ENCODE measurements around the gene DARS1.

DNA sequence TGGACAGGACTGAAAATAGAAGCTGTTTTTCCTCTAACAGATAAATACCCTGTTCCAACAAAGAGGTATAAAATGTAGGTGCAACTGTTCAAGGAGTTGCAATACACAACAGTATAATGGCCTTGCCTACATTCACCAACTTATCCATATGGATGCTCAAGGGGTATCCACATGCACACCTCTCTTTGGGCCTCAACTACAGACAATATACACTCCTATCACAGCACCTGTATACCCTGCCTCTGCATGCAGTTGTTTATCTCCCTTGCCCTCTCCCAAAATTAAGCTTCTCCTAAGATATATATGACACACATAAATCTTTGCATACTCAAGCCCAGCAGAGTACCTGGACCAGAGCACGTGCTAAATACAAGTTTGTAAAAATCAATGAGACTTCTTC, 37.3 kb downstream of the DARS1 start:
- TF ChIP-seq, protein P1, sequence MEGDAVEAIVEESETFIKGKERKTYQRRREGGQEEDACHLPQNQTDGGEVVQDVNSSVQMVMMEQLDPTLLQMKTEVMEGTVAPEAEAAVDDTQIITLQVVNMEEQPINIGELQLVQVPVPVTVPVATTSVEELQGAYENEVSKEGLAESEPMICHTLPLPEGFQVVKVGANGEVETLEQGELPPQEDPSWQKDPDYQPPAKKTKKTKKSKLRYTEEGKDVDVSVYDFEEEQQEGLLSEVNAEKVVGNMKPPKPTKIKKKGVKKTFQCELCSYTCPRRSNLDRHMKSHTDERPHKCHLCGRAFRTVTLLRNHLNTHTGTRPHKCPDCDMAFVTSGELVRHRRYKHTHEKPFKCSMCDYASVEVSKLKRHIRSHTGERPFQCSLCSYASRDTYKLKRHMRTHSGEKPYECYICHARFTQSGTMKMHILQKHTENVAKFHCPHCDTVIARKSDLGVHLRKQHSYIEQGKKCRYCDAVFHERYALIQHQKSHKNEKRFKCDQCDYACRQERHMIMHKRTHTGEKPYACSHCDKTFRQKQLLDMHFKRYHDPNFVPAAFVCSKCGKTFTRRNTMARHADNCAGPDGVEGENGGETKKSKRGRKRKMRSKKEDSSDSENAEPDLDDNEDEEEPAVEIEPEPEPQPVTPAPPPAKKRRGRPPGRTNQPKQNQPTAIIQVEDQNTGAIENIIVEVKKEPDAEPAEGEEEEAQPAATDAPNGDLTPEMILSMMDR (IDR thresholded peaks at IDR 0.05) = no peak
- no peak for TF ChIP-seq EZH2 (IDR thresholded peaks at IDR 0.05; ENCODE audit: borderline replicate concordance, insufficient read depth, low read depth, low read length, poor library complexity, severe bottlenecking)

Measured in B cell (primary cell).